H1 (cell line): ENCODE measurements around the gene GNAL. TPM values are rescaled to one million over a fixed set of nuclear protein-coding genes. Genes with fewer than 3 reads are reported as not detected.

Experiments used
- ASH2L ChIP-seq: fragments of 200-600, 300-600 bp; sonication (generic); IDR thresholded peaks from one replicate; pipeline ENCODE4 v1.7.1; 2017; ENCODE audit warnings: low read length
- CTCF ChIP-seq, 3 experiments: IDR thresholded peaks; 1 replicate in 2 of 3; 2 replicates in 1 of 3; pipeline versions ENCODE4 v1.5.1 to v1.6.1; 2011; ENCODE audit warnings: low read length in 3 of 3, mild to moderate bottlenecking in 3 of 3, inconsistent platforms in 2 of 3, low read depth in 1 of 3, moderate library complexity in 1 of 3; ENCODE audit not compliant: insufficient read depth in 1 of 3; ENCODE audit errors: control extremely low read depth in 1 of 3
- E2F6 ChIP-seq: IDR thresholded peaks from 2 replicates; pipeline ENCODE4 v1.6.1; 2012; ENCODE audit warnings: inconsistent platforms
- EZH2 ChIP-seq: fragments of 200-600 bp; sonication (generic); IDR thresholded peaks from 2 replicates; pipeline ENCODE4 v1.7.1; 2012; ENCODE audit warnings: low read depth, mild to moderate bottlenecking, moderate library complexity, low read length, inconsistent platforms; ENCODE audit not compliant: severe bottlenecking
- GTF2F1 ChIP-seq: IDR thresholded peaks from 2 replicates; pipeline ENCODE4 v1.6.1; 2012; ENCODE audit warnings: low read depth, low read length, improper control_type of control experiment, borderline replicate concordance
- MAFK ChIP-seq: IDR thresholded peaks from 2 replicates; pipeline ENCODE4 v1.6.1; 2012; ENCODE audit warnings: low read depth, mild to moderate bottlenecking, improper control_type of control experiment, low read length
- polyA plus RNA-seq, 7 experiments: library from polyadenylated mRNA; depleted of rRNA in 3 of 7; stranded (reverse) in 5 of 7; unstranded in 2 of 7; fragments of >200 nt in 5 of 7; fragments of 200-250 nt in 2 of 7; gene quantifications; 1 replicate in 5 of 7; 2 replicates in 1 of 7; 4 replicates in 1 of 7; pipeline versions ENCODE4 v1.2.1 to v1.2.3, GENCODE V29; 2011 to 2013; ENCODE audit warnings: missing spikeins in 2 of 7, mixed read lengths in 2 of 7
- total RNA-seq: library from RNA; stranded (reverse); fragmentation: NEBNext Ultra II Directional; extraction: Animal tissue kit (Norgen Biotek cat#: 25700); gene quantifications from 2 replicates; pipeline ENCODE4 v1.2.1, GENCODE V29; 2021

The GNAL gene
- total and polyA plus RNA-seq, 2 of the 8 experiments (the other 6 are each of a cell fraction or from before 2014, with no cell fraction given): 13.2 to 18.3 TPM

GRCh38 chr18:11908182-11909060 is 219.4 kb downstream of the GNAL start, which contains the start of gene MPPE1 (continued):
- TF ChIP-seq E2F6 (peak; percentile 60; the same call in 1 of the 2 replicates), GTF2F1 (no peak), EZH2 (peak; percentile 35), MAFK (no peak), ASH2L (peak; percentile 85), CTCF (IDR thresholded peaks at IDR 0.05; ENCODE audit: control extremely low read depth in 1 of 3, insufficient read depth in 1 of 3, low read depth in 1 of 3, low read length in 3 of 3) (no peak)
